Kidney (tissue), 14 donors: ENCODE results near the gene GREB1. TPM values are rescaled to one million over a fixed set of nuclear protein-coding genes. Genes with fewer than 3 reads are reported as not detected.
A peak's percentile ranks its signal among the peaks of the same experiment; 100 is the strongest.

ENCODE experiments used
- DNase-seq, 5 donors: peaks; one replicate each; pipeline ENCODE4 v3.0.0-alpha.2; 2013 to 2020
- FAIRE-seq: peaks from 2 replicates; lab custom pipeline; 2012; peaks lifted over from hg19 to GRCh38; lab: Jason Lieb, UNC
- H3K27ac ChIP-seq, 2 donors: one replicate each; pipeline ENCODE4 v1.7.0; 2013; ENCODE audit warnings: low read depth in 2 of 2, low read length in 2 of 2, inconsistent platforms in 1 of 2
- H3K27me3 ChIP-seq: one replicate; pipeline ENCODE4 v1.7.1; 2013; ENCODE audit warnings: low read length, inconsistent platforms; ENCODE audit not compliant: control insufficient read depth, insufficient read depth
- H3K36me3 ChIP-seq, 3 donors: one replicate each; pipeline versions ENCODE4 v1.7.0 to v1.7.1; 2013; ENCODE audit warnings: low read length in 3 of 3, control low read depth in 1 of 3, inconsistent platforms in 1 of 3; ENCODE audit not compliant: insufficient read depth in 3 of 3, control insufficient read depth in 2 of 3
- H3K4me1 ChIP-seq, 3 donors: one replicate each; pipeline versions ENCODE4 v1.7.0 to v1.7.1; 2013; ENCODE audit warnings: low read length in 3 of 3, inconsistent platforms in 1 of 3, low read depth in 1 of 3; ENCODE audit not compliant: control insufficient read depth in 2 of 3, insufficient read depth in 2 of 3
- H3K4me3 ChIP-seq, 3 donors: one replicate each; pipeline versions ENCODE4 v1.7.0 to v1.8.1; 2013; ENCODE audit warnings: low read length in 3 of 3, control low read depth in 1 of 3, inconsistent platforms in 1 of 3
- H3K9ac ChIP-seq, 3 donors: one replicate each; pipeline versions ENCODE4 v1.7.0 to v1.7.1; 2013; ENCODE audit warnings: low read length in 3 of 3, control low read depth in 1 of 3, inconsistent platforms in 1 of 3
- H3K9me3 ChIP-seq, 3 donors: one replicate each; pipeline versions ENCODE4 v1.7.0 to v1.7.1; 2013; ENCODE audit warnings: low read length in 3 of 3, control low read depth in 1 of 3, inconsistent platforms in 1 of 3; ENCODE audit not compliant: control insufficient read depth in 2 of 3, insufficient read depth in 1 of 3
- intact Hi-C: fragments of 100-400 bp; cut with DNase I; formaldehyde crosslinking; loops from one replicate; pipeline ENCODE4 v1.11.1; 2022
- polyA plus RNA-seq: library from polyadenylated mRNA; stranded (reverse); fragments of 350-450 nt; fragmentation: Illumina TruSeq; extraction: RNeasy Lipid Tissue Mini Kit (QIAGEN cat#74804); gene quantifications from one replicate; pipeline ENCODE4 v1.2.3, GENCODE V29; 2014; ENCODE audit warnings: low read depth, low replicate concordance; ENCODE audit not compliant: insufficient read depth
- total RNA-seq: library from RNA; stranded (reverse); fragmentation: NEBNext Ultra II Directional; extraction: Animal tissue kit (Norgen Biotek cat#: 25700); gene quantifications from one replicate; pipeline ENCODE4 v1.2.1, GENCODE V29; 2021
- TF ChIP-seq, protein P1 (sequence below): IDR thresholded peaks from 3 replicates; pipeline ENCODE4 v1.5.1; 2012; ENCODE audit warnings: mild to moderate bottlenecking, moderate library complexity, borderline replicate concordance; ENCODE audit not compliant: insufficient read depth; ENCODE audit errors: extremely low read depth
- donor health status: control.
- donor health status: control.
- donor health status: control.
- donor health status: control.
- donor health status: control.
- donor health status: DM: yes; HTN: yes; CAD: no.
- donor health status: Normal renal cell carcinoma (clear cell type).

Gene GREB1
- total and polyA plus RNA-seq, 2 donors from 2014 or later = 0.98 to 1.8 TPM

- TF ChIP-seq, protein P1, sequence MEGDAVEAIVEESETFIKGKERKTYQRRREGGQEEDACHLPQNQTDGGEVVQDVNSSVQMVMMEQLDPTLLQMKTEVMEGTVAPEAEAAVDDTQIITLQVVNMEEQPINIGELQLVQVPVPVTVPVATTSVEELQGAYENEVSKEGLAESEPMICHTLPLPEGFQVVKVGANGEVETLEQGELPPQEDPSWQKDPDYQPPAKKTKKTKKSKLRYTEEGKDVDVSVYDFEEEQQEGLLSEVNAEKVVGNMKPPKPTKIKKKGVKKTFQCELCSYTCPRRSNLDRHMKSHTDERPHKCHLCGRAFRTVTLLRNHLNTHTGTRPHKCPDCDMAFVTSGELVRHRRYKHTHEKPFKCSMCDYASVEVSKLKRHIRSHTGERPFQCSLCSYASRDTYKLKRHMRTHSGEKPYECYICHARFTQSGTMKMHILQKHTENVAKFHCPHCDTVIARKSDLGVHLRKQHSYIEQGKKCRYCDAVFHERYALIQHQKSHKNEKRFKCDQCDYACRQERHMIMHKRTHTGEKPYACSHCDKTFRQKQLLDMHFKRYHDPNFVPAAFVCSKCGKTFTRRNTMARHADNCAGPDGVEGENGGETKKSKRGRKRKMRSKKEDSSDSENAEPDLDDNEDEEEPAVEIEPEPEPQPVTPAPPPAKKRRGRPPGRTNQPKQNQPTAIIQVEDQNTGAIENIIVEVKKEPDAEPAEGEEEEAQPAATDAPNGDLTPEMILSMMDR = no peak
- no peak for FAIRE-seq
- Histone ChIP-seq H3K9ac (no peak overlapping the region), H3K9me3 (no peaks in the 10 kb centered on the region), H3K4me1 (peaks cover 2 to 5% (median 4%) of the 10 kb centered on the region in 3 donors), H3K27ac (no peak overlapping the region), H3K4me3 (peak overlapping the region in 1 of 3 donors; percentile 13), H3K27me3 (no peaks in the 10 kb centered on the region), H3K36me3 (no peaks in the 10 kb centered on the region)
- intact Hi-C loops = no loop called here
- DNase-seq = peak in 1 of 5 donors; percentile 31
These were observed 6.5 kb downstream of the GREB1 start for GRCh38 chr2:11540148-11540995.

DNA sequence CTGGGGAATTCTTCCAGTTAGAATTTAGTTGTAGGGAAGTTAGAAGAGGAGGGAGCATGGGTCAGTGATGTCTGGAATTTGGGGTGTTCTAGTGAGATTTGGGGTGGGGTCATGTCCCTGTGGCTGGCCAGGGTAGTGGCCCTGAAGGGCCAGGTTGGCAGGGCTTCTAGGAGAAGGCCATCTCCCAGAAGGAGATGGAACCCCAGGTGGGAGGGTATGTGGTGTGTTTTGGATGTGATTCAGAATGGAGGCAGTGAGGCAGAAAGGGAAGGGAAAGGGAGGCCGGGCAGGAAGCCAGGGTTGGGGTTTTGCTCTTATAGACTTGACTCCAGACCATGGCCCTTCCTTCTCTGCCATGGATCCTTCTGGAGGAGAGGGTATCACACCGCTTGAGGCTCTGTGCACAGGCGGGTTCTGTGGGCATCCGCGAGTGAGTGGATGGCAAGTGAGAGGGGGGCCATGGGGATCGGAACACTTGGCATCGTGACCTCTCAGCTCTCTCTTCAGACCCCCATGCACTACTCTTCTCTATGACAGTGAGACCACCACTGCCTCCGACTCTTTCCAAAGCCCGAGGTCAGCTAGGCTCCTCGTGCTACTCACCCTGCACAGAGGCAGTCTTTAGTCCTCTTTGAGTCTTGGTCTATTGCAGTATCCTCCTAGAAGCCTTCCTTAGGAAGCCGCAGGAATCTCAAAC lies 7.3 kb downstream of the GREB1 start:
- Histone ChIP-seq H3K36me3 (no peaks in the 10 kb centered on the region), H3K4me1 (peaks cover 2 to 5% (median 4%) of the 10 kb centered on the region in 3 donors), H3K9ac (no peak overlapping the region), H3K27ac (no peak overlapping the region), H3K27me3 (no peaks in the 10 kb centered on the region), H3K4me3 (no peak overlapping the region), H3K9me3 (no peaks in the 10 kb centered on the region)
- DNase-seq = no peak
- TF ChIP-seq, protein P1 = no peak
- FAIRE-seq = no peak
- intact Hi-C loops = no loop called here

DNA sequence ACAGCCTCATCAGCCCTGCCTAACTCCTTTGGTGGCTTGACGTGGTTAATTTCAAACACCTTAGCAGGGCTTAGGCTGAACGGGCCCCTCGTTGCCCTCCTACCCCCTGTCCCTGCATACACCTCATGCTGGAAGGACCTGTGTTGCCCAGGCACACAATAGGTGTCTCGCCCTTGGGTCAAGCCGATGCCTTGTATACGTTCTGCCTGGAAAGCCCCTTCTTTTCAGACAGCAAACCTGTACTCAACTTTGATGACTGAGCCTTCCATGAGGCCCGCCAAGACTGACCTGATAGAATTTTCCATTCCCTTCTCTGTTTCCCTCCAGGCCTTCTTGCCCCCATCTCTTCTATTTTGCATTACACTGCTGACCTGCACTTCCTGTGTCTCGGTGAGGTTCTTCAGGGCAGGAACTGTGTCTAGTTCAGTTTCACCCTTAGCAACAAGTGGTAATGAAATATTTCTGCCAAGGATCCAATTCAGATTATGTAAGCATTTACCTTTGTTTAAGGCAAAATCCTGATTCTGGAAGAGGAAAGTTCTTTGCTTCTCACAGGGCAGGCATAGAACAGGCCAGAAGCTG lies 7.9 kb downstream of the GREB1 start:
- DNase-seq (no peak), FAIRE-seq (no peak)
- H3K27ac ChIP-seq = no peak overlapping the region
- H3K36me3 ChIP-seq = no peaks in the 10 kb centered on the region
- intact Hi-C loops = no loop called here
- no peaks in the 10 kb centered on the region for H3K9me3 ChIP-seq
- no peak overlapping the region for H3K9ac ChIP-seq
- H3K4me1 ChIP-seq = peaks cover 2 to 5% (median 4%) of the 10 kb centered on the region in 3 donors
- no peak overlapping the region for H3K4me3 ChIP-seq
- no peaks in the 10 kb centered on the region for H3K27me3 ChIP-seq
- TF ChIP-seq, protein P1 = no peak
